ENCODE results near the gene AHR. TPM values are rescaled to one million over a fixed set of nuclear protein-coding genes. Genes with fewer than 3 reads are reported as not detected.

The AHR gene
- total RNA-seq (2021) (11.8 and 13.5 TPM in 2 replicates), Bru-seq, nascent RNA (percentile 24 among the genes with signal in this experiment), BruChase-seq, experiment 1, labeled RNA remaining after a 2-hour chase (percentile 38 among the genes with signal in this experiment), BruChase-seq, experiment 2, labeled RNA remaining after a 6-hour chase (percentile 27 among the genes with signal in this experiment)
- long read RNA-seq, full-length matches to known transcripts: 1 of 8 reads
- long read RNA-seq, partial matches to known transcripts: 3 of 8 reads
- long read RNA-seq, other reads (novel, unspliced or antisense): 4 of 8 reads

- TSS peak; percentile 76 for BruUV-seq (replicated peaks)
- no peak within 1 kb of the TSS for H3K27ac ChIP-seq (ENCODE audit: low read depth, low read length, poor library complexity, severe bottlenecking)
- peak; percentile 95 for DNase-seq (ENCODE audit: low spot score)
- CTCF ChIA-PET: interaction anchor here (0.6 to 0.7 kb wide), 3 partner anchors 372 to 1368 kb away, joined by 4 to 8 read pairs (median 4); no protein-coding TSS in a partner anchor
- H3K27me3 ChIP-seq (replicated peaks; ENCODE audit: insufficient read depth, low read depth, low read length, poor library complexity): peaks cover 24% of the 10 kb centered on the region
- intact Hi-C loops (cut with micrococcal nuclease; ENCODE audit: unreplicated experiment): loop anchor here (2.0 kb wide), 2 partner anchors 255 to 315 kb away; no protein-coding TSS in a partner anchor
- H3K4me1 ChIP-seq (ENCODE audit: insufficient read depth, low read length, poor library complexity, severe bottlenecking): peaks cover 17% of the 10 kb centered on the region
- TF ChIP-seq EZH2 (IDR thresholded peaks at IDR 0.05; ENCODE audit: borderline replicate concordance, low read depth, low read length, poor library complexity, severe bottlenecking): no peak
- no peak for TF ChIP-seq CTCF (conservative IDR thresholded peaks at IDR 0.05; ENCODE audit: low read depth, low read length)
- H3K36me3 ChIP-seq (ENCODE audit: insufficient read depth, low read length, poor library complexity, severe bottlenecking): no peaks in the 10 kb centered on the region
- POLR2A ChIA-PET (ENCODE audit: low non-redundant PET): interaction anchor here (0.6 kb wide), 1 partner anchor 752 kb away, joined by 4 read pairs; no protein-coding TSS in a partner anchor
- H3K9me3 ChIP-seq (ENCODE audit: low read depth, low read length, poor library complexity, severe bottlenecking): no peaks in the 10 kb centered on the region
- peak within 1 kb of the TSS; percentile 76 for H3K4me3 ChIP-seq (ENCODE audit: low read depth, low read length, poor library complexity, severe bottlenecking)
These were observed at the start of gene AHR for GRCh38 chr7:17298102-17298839. Gene AHR (plus strand): TSS chr7:17298652. CDS start chr7:17299265, 613 bp downstream.

GRCh38 chr7:17253885-17254284 is 44.6 kb upstream of the AHR start:
- no peaks in the 10 kb centered on the region for H3K4me1 ChIP-seq (ENCODE audit: insufficient read depth, low read length, poor library complexity, severe bottlenecking)
- no peak overlapping the region for H3K27ac ChIP-seq (ENCODE audit: low read depth, low read length, poor library complexity, severe bottlenecking)
- H3K9me3 ChIP-seq (ENCODE audit: low read depth, low read length, poor library complexity, severe bottlenecking): no peaks in the 10 kb centered on the region
- intact Hi-C loops (cut with micrococcal nuclease; ENCODE audit: unreplicated experiment): no loop called here
- TF ChIP-seq CTCF (conservative IDR thresholded peaks at IDR 0.05; ENCODE audit: low read depth, low read length) (no peak), EZH2 (IDR thresholded peaks at IDR 0.05; ENCODE audit: borderline replicate concordance, low read depth, low read length, poor library complexity, severe bottlenecking) (no peak)
- H3K27me3 ChIP-seq (replicated peaks; ENCODE audit: insufficient read depth, low read depth, low read length, poor library complexity): no peaks in the 10 kb centered on the region
- CTCF ChIA-PET: no interaction called here
- no peaks in the 10 kb centered on the region for H3K36me3 ChIP-seq (ENCODE audit: insufficient read depth, low read length, poor library complexity, severe bottlenecking)
- DNase-seq (ENCODE audit: low spot score): no peak
- H3K4me3 ChIP-seq (ENCODE audit: low read depth, low read length, poor library complexity, severe bottlenecking): no peak overlapping the region
- BruUV-seq (replicated peaks): no TSS peak
- POLR2A ChIA-PET (ENCODE audit: low non-redundant PET): no interaction called here

- no TSS peak for BruUV-seq (replicated peaks)
- H3K36me3 ChIP-seq (ENCODE audit: insufficient read depth, low read length, poor library complexity, severe bottlenecking): no peaks in the 10 kb centered on the region
- ChIA-PET POLR2A (ENCODE audit: low non-redundant PET) (no interaction called here), CTCF (no interaction called here)
- H3K27ac ChIP-seq (ENCODE audit: low read depth, low read length, poor library complexity, severe bottlenecking): no peak overlapping the region
- H3K27me3 ChIP-seq (replicated peaks; ENCODE audit: insufficient read depth, low read depth, low read length, poor library complexity): no peaks in the 10 kb centered on the region
- H3K4me3 ChIP-seq (ENCODE audit: low read depth, low read length, poor library complexity, severe bottlenecking): no peak overlapping the region
- intact Hi-C loops (cut with micrococcal nuclease; ENCODE audit: unreplicated experiment): no loop called here
- H3K4me1 ChIP-seq (ENCODE audit: insufficient read depth, low read length, poor library complexity, severe bottlenecking): no peaks in the 10 kb centered on the region
- H3K9me3 ChIP-seq (ENCODE audit: low read depth, low read length, poor library complexity, severe bottlenecking): no peaks in the 10 kb centered on the region
- no peak for DNase-seq (ENCODE audit: low spot score)
- no peak for TF ChIP-seq EZH2 (IDR thresholded peaks at IDR 0.05; ENCODE audit: borderline replicate concordance, low read depth, low read length, poor library complexity, severe bottlenecking)
- TF ChIP-seq CTCF (conservative IDR thresholded peaks at IDR 0.05; ENCODE audit: low read depth, low read length): no peak
These were observed 42.5 kb upstream of the AHR start for GRCh38 chr7:17255926-17256325.
